ENCODE results near the gene SP2. TPM values are rescaled to one million over a fixed set of nuclear protein-coding genes. Genes with fewer than 3 reads are reported as not detected.
A peak's percentile ranks its signal among the peaks of the same experiment; 100 is the strongest.

SP2 gene
- polyA plus RNA-seq, 4 donors: 21.6 to 26.2 (median 24.3) TPM

DNA sequence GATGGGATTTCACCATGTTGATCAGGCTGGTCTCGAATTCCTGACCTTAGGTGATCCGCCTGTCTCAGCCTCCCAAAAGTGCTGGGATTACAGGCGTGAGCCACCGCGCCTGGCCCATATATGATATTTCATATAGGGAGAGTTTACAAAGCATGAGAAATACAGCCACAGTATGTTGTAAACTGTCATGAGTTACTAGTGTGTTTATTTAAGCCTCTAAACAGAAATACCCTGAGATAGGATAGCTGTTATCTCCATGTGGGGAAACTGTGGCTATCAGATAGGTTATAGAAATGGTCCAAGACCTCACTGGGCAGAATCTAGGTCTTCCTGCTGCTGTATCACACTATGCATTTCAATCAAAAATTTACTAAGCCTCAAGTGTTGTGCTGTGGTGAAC lies 72.8 kb downstream of the SP2 start:
- no peak for DNase-seq (ENCODE audit: low read depth in 4 of 4, low spot score in 2 of 4)

DNA sequence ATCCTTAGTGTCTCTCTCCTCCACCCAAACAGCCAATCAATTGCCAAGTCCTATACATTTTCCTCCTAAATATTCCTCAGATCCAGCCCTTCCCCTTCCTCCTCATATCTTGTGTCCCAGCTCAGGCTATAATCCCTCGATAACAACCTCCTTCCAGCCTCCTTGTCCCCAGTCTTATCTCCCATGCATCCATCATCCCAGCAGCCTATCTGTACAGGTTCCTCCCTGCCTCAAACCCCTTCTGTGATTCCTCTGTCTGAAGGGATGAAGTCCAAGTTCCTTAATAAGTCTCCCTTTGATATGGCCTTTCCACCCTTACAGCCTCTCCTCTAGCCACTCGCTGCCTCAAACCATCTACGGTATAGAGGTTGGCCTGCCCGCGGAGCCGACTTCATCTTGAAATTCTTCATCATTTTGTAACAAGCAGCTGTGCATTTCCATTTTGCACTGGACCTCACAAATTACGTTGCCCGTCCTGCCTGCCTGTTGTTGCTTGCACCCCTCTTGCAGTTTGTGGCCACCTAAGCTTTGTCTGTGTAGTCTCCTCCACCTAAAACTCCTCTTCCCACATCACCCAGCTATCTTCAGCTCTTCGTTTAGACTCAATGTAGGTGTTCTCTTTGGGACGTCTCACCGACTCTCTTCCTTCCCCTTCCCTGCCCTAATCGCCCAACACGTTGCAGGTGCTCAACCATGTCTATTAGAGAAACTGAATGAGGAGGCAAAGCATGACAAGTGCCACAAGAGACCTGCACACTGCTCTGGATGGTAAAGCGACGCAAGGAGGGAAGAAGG lies 74.1 kb downstream of the SP2 start:
- DNase-seq (ENCODE audit: low read depth in 4 of 4, low spot score in 2 of 4): no peak

DNA sequence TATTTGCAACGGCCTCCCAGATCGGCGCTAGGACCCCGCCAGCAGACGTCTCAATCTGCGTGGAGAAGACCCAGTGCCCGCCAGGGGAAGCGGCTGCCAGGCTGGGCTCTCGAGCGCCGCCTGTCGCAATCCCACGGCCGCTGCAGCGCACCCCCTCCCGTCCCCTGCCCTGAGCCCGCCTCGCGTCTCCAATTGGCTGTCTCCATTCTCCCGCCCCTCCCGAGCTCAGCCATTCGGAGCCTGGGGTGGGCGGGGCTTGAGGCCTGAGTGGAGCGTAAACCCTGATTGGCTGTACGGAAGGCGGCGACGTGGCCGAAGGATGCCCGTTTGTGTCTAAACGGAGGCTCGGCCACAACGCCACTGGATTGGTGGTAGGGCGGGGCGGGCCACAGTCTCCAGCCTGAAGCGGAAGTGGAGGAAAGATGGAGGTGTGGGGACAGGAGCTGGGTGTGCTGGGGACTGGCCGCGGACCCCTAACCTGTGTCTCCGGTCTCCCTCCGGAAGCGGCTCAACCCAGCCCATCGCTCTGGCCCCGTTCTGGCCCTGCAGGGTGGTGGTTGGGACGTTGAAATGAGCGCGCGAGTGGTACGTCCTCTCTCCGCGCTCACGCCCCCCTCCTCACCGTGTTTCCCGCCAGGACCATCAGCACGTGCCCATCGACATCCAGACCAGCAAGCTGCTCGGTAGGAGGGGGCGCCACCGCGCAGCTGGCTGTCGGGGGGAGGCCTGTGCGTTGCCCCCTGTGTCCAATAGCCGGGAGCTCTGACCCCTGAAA lies 74.9 kb downstream of the SP2 start, which contains the start of gene CDK5RAP3:
TSS of gene CDK5RAP3 (plus strand) at position 389 of the 775 bp plus-strand sequence. CDS start at position 423, 34 bp downstream.
- DNase-seq (ENCODE audit: low read depth in 4 of 4, low spot score in 2 of 4): peak; percentile 89 to 99 (median 98)

DNA sequence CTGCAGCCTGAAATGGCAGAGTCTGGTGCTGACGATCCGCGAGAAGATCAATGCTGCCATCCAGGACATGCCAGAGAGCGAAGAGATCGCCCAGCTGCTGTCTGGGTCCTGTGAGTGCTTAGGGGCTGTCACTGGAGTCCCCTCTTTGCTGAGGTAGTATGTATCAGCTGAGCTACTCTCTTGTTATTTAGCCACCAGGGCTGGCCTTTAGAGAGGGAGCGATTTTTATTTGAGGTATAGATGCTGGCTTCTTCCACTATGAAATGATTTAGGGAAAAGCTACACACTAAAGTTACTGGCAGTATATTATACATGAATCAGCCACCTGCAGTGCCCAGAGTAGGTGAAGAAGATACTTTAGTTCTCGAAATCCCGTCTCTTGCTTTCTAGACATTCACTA lies 77.5 kb downstream of the SP2 start:
- DNase-seq (ENCODE audit: low read depth in 4 of 4, low spot score in 2 of 4): no peak

DNA sequence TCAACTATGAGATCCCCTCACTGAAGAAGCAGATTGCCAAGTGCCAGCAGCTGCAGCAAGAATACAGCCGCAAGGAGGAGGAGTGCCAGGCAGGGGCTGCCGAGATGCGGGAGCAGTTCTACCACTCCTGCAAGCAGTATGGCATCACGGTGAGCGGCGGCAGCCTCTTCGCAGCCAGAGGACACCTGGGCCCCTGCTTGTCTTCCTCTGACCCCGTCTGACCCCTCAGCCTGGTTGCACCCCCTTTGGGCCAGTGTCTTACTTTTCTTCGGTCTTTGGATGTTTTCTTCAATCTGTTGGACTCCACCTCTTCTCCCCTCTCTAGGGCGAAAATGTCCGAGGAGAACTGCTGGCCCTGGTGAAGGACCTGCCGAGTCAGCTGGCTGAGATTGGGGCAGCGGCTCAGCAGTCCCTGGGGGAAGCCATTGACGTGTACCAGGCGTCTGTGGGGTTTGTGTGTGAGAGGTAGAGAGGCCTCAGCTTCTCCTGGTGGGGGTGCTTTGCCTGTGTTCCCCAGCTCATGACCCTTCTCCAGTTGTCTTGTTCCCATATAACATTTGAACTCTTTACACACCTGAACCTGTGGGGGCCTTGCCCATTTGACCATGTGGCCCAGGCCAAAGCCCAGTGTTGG lies 79.3 kb downstream of the SP2 start:
- no peak for DNase-seq (ENCODE audit: low read depth in 4 of 4, low spot score in 2 of 4)

DNA sequence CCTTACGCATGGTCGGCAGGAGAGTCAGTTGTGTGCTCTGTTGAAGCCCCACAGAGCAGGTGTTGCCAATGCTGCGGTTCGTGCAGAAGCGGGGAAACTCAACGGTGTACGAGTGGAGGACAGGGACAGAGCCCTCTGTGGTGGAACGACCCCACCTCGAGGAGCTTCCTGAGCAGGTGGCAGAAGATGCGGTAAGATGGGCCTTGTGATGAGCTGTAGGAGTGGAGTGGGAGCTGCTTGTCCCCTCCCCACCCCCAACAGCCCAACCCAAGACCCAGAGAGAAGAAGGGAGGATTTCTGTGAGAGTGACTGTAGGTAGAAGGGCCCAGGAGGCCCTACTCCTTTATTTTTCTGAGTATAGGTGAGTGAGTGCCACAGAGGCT lies 79.8 kb downstream of the SP2 start:
- DNase-seq (ENCODE audit: low read depth in 4 of 4, low spot score in 2 of 4): no peak

DNA sequence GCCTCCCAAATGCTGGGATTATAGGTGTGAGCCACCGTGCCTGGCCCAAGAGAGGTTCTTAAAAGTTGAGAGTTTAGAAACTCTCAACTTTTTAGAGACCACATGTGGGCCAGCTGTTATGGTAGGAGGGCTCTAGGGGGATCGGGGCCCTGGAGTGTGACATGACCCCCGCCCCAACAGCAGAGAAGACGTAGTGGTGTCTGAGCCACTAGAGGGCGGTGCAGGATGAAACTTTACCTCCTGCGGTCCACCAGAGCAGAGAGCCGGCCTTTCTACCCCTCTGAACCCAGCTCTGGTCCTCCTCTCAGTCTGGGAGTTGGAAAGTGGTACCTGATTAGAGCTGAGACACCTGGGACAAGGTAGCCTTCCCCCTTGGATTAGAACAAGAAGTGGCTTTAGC lies 82.3 kb downstream of the SP2 start:
- no peak for DNase-seq (ENCODE audit: low read depth in 4 of 4, low spot score in 2 of 4)

Other genes starting within 250 kb of the SP2 start
- 100 to 1,000 TPM; 220 to 256 (median 244) TPM for gene KPNB1, start 246.3 kb upstream of the SP2 start, polyA plus RNA-seq (ENCODE audit: insufficient read length in 4 of 4)
- gene TBKBP1, start 202.1 kb upstream of the SP2 start, polyA plus RNA-seq (ENCODE audit: insufficient read length in 4 of 4): 10 to 100 TPM; 22.3 to 36.7 (median 30.5) TPM
- under 1 TPM; 0.03 to 0.21 (median 0.13) TPM for gene TBX21, start 163.0 kb upstream of the SP2 start, polyA plus RNA-seq (ENCODE audit: insufficient read length in 4 of 4)
- gene OSBPL7, start 74.4 kb upstream of the SP2 start, polyA plus RNA-seq (ENCODE audit: insufficient read length in 4 of 4): 10 to 100 TPM; 10.9 to 17.3 (median 14.0) TPM
- 10 to 100 TPM; 52.1 to 55.6 (median 53.4) TPM for gene MRPL10, start 64.7 kb upstream of the SP2 start, polyA plus RNA-seq (ENCODE audit: insufficient read length in 4 of 4)
- 1 to 10 TPM; 1.7 to 3.7 (median 2.7) TPM for gene LRRC46, start 64.6 kb upstream of the SP2 start, polyA plus RNA-seq (ENCODE audit: insufficient read length in 4 of 4)
- 10 to 100 TPM; 48.7 to 82.3 (median 56.0) TPM for gene SCRN2, start 55.0 kb upstream of the SP2 start, polyA plus RNA-seq (ENCODE audit: insufficient read length in 4 of 4)
- 1 to 10 TPM; 2.3 to 3.8 (median 3.0) TPM for gene SP6, start 45.1 kb upstream of the SP2 start, polyA plus RNA-seq (ENCODE audit: insufficient read length in 4 of 4)
- gene PNPO, start 45.3 kb downstream of the SP2 start, polyA plus RNA-seq (ENCODE audit: insufficient read length in 4 of 4): 10 to 100 TPM; 21.0 to 22.6 (median 21.6) TPM
- 10 to 100 TPM; 15.8 to 26.7 (median 23.0) TPM for gene PRR15L, start 61.6 kb downstream of the SP2 start, polyA plus RNA-seq (ENCODE audit: insufficient read length in 4 of 4)
- 100 to 1,000 TPM; 120 to 197 (median 146) TPM for gene CDK5RAP3, start 74.9 kb downstream of the SP2 start, polyA plus RNA-seq (ENCODE audit: insufficient read length in 4 of 4)
- gene COPZ2, start 141.6 kb downstream of the SP2 start, polyA plus RNA-seq (ENCODE audit: insufficient read length in 4 of 4): 10 to 100 TPM; 13.7 to 24.0 (median 20.6) TPM
- 100 to 1,000 TPM; 205 to 268 (median 232) TPM for gene NFE2L1, start 152.1 kb downstream of the SP2 start, polyA plus RNA-seq (ENCODE audit: insufficient read length in 4 of 4)
- 100 to 1,000 TPM; 158 to 195 (median 184) TPM for gene CBX1, start 205.2 kb downstream of the SP2 start, polyA plus RNA-seq (ENCODE audit: insufficient read length in 4 of 4)
- 10 to 100 TPM; 16.4 to 21.2 (median 18.0) TPM for gene SNX11, start 211.5 kb downstream of the SP2 start, polyA plus RNA-seq (ENCODE audit: insufficient read length in 4 of 4)